ENCODE data around the gene KCNQ1. TPM values are rescaled to one million over a fixed set of nuclear protein-coding genes. Genes with fewer than 3 reads are reported as not detected.

The KCNQ1 gene
- total and polyA plus RNA-seq, 2 of the 13 experiments (the other 11 are each of a cell fraction or from before 2014, with no cell fraction given) = 0.02 to 0.08 TPM

GRCh38 chr11:2868506-2869133 is 423.8 kb downstream of the KCNQ1 start:
- no peak overlapping the region for H3K27ac ChIP-seq (ENCODE audit: extremely low read length, insufficient read depth, low read length)
- ChIA-PET CTCF (ENCODE audit: low intra/inter-chr PET ratio, low total read pairs) (no interaction called here), POLR2A (no interaction called here)
- no TSS peak for BruUV-seq (replicated peaks)
- intact Hi-C loops (cut with micrococcal nuclease; ENCODE audit: unreplicated experiment) = no loop called here
- no peak for DNase-seq (ENCODE audit: low spot score)
- no peaks in the 10 kb centered on the region for H3K9me3 ChIP-seq (ENCODE audit: low read length)
- H3K9ac ChIP-seq (ENCODE audit: insufficient read depth, low read depth, low read length) = no peak overlapping the region
- H3K4me3 ChIP-seq (replicated peaks in 1 of 3; ENCODE audit: insufficient read depth in 1 of 3, low read depth in 2 of 3, low read length in 3 of 3) = no peak overlapping the region
- WGBS (ENCODE audit: low lambda C conversion rate) = 30% methylated on average over 7 of the region's 16 CpGs
- H4K20me1 ChIP-seq (ENCODE audit: insufficient read depth, low read length) = peaks cover 4% of the 10 kb centered on the region; the same call in 1 of the 2 replicates
- peaks cover 1 to 20% of the 10 kb centered on the region in 2 experiments for H3K27me3 ChIP-seq (ENCODE audit: control insufficient read depth in 1 of 2, insufficient read depth in 2 of 2, low read length in 2 of 2)
- no peak overlapping the region for H3K4me2 ChIP-seq (ENCODE audit: low read depth, low read length)
- H3K79me2 ChIP-seq (ENCODE audit: insufficient read depth, low read length) = no peaks in the 10 kb centered on the region
- in situ Hi-C loops (cut with HindIII; ENCODE audit: extremely low pct_ligation_motif_present, low pct_unique_long_range_greater_than_20kb) = no loop called here
- ATAC-seq = no peak
- no peak overlapping the region for H2AFZ ChIP-seq (ENCODE audit: low read length)
- FAIRE-seq = no peak
- no peaks in the 10 kb centered on the region for H3K36me3 ChIP-seq (replicated peaks in 1 of 2; ENCODE audit: control insufficient read depth in 1 of 2, insufficient read depth in 2 of 2, low read length in 2 of 2)
- H3K4me1 ChIP-seq (ENCODE audit: insufficient read depth, low read length) = no peaks in the 10 kb centered on the region
- TF ChIP-seq MEIS1 (CRISPR knock-in tag; IDR thresholded peaks at IDR 0.05; ENCODE audit: borderline replicate concordance) (no peak), HNRNPK (IDR thresholded peaks at IDR 0.05; ENCODE audit: low read depth, low read length, poor library complexity, severe bottlenecking) (no peak), ISL2 (CRISPR knock-in tag; IDR thresholded peaks at IDR 0.05) (no peak), TP53 (CRISPR knock-in tag; conservative IDR thresholded peaks at IDR 0.05) (no peak), RFX3 (CRISPR knock-in tag; IDR thresholded peaks at IDR 0.05) (no peak), THYN1 (CRISPR knock-in tag; IDR thresholded peaks at IDR 0.05; ENCODE audit: borderline replicate concordance, low read depth) (no peak)
- TF ChIP-seq, protein P1, sequence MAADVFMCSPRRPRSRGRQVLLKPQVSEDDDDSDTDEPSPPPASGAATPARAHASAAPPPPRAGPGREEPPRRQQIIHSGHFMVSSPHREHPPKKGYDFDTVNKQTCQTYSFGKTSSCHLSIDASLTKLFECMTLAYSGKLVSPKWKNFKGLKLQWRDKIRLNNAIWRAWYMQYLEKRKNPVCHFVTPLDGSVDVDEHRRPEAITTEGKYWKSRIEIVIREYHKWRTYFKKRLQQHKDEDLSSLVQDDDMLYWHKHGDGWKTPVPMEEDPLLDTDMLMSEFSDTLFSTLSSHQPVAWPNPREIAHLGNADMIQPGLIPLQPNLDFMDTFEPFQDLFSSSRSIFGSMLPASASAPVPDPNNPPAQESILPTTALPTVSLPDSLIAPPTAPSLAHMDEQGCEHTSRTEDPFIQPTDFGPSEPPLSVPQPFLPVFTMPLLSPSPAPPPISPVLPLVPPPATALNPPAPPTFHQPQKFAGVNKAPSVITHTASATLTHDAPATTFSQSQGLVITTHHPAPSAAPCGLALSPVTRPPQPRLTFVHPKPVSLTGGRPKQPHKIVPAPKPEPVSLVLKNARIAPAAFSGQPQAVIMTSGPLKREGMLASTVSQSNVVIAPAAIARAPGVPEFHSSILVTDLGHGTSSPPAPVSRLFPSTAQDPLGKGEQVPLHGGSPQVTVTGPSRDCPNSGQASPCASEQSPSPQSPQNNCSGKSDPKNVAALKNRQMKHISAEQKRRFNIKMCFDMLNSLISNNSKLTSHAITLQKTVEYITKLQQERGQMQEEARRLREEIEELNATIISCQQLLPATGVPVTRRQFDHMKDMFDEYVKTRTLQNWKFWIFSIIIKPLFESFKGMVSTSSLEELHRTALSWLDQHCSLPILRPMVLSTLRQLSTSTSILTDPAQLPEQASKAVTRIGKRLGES (CRISPR knock-in tag; IDR thresholded peaks at IDR 0.05; ENCODE audit: borderline replicate concordance) = no peak

Measured in HepG2 (cell line).